Measurements from ENCODE around the gene SERINC4.
"Not testable (repeated sequence)": the region's sequence is repeated elsewhere in the genome, so short reads cannot be mapped to it uniquely, and the experiment has no call there.

The SERINC4 gene

DNA sequence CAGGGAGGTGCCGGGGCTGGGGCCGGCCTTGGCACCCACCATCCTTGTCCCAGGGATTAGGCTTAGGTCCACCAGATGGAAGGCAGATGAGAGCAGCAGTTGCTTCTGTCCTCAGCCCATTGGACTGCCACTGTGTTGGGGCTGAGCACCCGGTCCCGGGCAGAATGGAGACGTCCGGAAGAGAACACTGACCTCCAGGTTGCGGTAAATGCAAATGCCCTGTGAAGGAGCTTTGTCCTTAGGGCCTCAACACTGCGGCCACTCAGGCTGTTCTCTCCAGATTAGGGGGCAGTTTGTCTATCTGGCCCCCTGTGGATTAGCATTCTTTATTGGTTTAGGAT lies at the start of gene SERINC4:
TSS of gene SERINC4 (minus strand) at position 276 of the 341 bp plus-strand sequence. CDS start at position 42, 234 bp downstream.
- no peak for DNase-seq

DNA sequence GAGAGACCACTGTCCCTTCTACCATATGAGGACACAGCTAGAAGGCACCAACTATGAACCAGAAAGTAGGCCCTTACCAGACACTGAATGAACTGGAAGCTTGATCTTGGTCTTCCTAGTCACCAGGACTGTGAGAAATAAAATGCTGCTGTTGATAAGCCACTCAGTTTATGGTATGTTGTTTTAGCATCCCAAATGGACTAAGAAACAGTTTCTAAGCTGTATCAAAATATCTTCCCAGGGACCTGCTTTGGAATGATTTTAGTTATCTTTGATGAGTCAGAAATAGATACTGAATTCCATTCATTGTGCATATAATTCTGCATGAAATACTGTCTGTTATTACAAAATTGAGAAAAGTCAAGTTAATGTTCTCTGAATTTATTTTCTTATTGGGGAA lies 45.4 kb upstream of the SERINC4 start:
- DNase-seq, result no peak

DNA sequence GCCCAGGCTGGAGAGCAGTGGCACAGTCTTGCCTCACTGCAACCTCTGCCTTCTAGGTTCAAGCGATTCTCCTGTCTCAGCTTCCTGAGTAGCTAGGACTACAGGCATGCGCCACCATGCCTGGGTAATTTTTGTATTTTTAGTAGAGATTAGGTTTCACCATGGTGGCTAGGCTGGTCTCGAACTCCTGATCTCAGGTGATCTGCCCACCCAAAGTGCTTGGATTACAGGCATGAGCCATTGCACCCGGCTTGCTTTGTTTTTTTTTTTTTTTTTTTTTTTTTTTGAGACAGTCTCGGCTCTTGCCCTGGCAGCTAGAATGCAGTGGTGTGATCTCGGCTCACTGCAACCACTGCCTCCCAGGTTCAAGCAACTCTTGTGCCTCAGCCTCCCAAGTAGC lies 32.5 kb upstream of the SERINC4 start:
- not testable (repeated sequence) for DNase-seq

DNA sequence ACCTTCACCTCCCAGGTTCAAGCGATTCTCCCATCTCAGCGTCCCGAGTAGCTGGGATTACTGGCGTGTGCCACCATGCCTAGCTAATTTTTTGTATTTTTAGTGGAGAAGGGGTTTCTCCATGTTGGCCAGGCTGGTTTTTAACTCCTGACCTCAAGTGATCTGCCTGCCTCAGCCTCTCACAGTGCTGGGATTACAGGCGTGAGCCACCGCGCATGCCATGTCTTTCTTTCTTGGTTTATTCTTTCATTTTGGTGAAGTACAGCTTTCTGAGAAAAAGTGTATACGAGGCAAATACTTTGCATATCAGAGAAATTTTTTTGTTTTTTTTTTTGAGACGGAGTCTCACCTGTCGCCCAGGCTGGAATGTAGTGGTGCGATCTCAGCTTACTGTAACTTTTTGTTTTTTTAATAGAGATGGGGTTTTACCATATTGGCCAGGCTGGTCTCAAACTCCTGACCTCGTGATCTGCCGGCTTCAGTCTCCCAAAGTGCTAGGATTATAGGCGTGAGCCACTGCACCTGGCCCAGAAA lies 31.6 kb upstream of the SERINC4 start:
- DNase-seq, result not testable (repeated sequence)

DNA sequence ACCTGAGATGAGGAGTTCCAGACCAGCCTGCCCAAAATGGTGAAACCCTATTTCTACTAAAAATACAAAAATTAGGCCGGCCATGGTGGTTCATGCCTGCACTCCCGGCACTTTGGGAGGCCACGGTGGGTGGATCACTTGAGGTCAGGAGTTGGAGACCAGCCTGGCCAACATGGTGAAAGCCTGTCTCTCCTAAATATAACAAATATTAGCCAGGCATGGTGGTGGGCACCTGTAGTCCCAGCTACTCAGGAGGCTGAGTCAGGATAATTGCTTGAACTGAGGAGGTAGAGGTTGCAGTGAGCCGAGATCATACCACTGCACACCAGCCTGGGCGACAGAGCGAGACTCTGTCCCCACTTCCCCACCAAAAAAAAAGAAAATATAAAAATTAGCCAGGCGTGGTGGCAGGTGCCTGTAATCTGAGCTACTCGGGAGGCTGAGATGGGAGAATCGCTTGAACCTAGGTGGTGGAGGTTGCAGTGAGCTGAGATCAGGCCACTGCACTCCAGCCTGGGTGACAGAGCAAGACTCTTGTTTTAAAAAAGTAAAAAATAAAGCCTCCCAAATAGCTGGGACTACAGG lies 30.8 kb upstream of the SERINC4 start:
- not testable (repeated sequence) for DNase-seq

DNA sequence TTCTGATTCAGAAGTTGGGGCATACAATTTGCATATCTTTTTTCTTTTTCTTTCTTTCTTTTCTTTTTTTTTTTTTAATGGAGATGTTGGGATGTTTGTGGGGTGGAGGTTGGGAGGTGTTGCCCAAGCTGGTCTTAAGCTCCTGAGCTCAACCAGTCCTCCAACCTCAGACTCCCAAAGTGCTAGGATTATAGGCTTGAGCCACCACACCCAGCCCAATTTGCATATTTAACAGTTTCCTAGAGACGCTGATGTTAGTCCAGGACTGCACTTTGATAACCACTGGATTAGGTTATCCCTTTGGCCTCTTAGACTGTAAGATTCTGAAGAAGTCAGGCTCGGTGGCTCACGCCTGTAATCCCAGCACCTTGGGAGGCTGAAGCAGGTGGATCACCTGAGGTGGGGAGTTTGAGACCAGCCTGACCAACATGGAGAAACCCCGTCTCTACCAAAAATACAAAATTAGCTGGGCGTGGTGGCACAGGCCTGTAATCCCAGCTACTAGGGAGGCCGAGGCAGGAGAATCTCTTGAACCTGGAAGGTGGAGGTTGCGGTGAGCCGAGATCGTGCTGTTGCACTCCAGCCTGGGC lies 30.0 kb upstream of the SERINC4 start:
- not testable (repeated sequence) for DNase-seq

GRCh38 chr15:43828061-43828657 lies 28.1 kb upstream of the SERINC4 start:
- no peak for DNase-seq

GRCh38 chr15:43826508-43827341 lies 26.7 kb upstream of the SERINC4 start, which contains the start of gene WDR76:
Gene WDR76, plus strand, starts transcription at chr15:43827002. Its CDS starts 31 bp downstream, at chr15:43827033.
- peak; percentile 53 for DNase-seq

DNA sequence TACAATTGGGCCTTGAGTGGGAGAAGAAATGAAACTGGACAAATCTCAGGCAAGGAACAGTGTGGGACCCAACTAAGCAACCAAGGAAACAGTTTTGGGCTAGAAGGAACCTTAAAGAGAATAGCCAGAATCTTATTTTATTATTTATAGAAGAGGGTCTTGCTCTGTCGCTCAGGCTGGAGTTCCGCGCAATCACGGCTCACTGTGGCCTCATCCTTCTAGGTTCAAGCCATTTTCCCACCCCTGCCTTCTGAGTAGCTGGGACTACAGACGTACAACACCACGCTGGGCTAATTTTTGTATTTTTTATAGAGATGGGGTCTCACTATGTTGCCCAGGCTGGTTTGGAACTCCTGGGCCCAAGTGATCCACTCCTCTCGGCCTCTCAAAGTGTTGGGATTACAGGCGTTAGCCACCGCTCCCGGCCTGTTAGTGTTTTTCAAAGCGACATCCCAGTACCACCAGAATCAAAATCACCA lies 26.0 kb upstream of the SERINC4 start:
- DNase-seq, result no peak

- not testable (repeated sequence) for DNase-seq
Measured at GRCh38 chr15:43825305-43825704, 25.3 kb upstream of the SERINC4 start.

DNA sequence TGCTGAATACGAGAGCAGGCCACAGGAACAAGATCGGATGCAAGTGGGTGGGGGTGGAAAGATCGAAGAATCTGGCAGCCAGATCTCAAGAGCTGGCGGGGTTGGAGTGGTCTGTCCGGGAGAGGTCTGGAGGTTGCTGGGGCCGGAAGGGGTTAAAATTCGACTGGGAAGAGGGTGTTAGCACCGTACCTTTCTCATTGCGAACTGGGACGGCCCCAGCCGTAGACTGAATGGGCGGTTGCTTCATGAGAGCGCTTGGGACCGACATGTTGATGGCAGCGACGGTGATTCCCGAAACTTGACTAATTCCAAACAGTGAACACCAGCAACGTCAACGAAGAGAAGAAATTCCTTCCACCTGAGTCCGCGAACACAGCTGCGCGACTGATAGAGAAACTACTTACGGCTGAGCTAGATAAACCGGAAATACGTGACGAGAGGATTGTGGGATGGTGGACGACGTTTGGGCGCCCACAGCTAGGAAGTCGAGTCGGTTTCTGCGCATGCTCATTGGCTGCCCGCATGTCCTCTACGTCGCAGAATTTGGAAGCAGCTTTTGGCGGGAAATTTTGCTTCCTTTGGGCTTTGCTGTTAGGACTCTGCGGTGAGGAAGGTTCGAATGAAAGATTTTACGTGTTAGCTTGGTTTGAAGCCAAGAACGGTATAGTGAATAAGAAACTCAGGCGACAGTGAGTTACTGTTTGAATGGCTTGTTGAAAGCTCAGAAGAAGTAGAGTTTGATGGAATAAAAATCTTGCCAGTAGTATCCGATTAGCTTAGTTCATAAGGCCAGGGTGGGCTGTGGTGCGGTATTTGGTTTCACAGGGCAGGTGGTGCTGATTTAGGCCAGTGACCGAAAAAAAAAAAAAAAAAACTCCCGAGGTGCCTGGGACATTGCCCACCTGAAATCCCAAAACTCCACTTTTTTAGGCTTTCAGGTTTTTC lies 24.6 kb upstream of the SERINC4 start, which contains the start of gene MFAP1:
TSS of gene MFAP1 (minus strand) at position 389 of the 945 bp plus-strand sequence. CDS start at position 268, 121 bp downstream.
- DNase-seq, result peak; percentile 84

DNA sequence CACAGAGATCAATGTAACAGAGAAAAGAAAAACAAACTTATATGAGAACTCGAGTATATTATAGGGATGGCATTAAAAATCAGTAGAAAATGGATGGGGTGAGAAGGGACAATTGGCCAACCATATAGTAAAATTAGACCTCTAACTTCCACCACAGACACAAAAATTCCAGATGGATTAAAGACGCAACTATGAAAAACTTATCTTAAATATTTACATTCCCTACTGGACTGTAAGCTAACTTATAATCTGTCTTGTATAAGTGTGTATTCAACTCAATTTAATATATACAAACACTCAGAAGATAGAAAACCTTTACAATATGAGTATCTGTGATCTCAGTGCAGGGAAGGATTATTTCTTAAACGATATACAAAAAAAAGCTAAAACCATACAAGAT lies 21.5 kb upstream of the SERINC4 start:
- no peak for DNase-seq

GRCh38 chr15:43815064-43815463 lies 15.0 kb upstream of the SERINC4 start:
- DNase-seq, result not testable (repeated sequence)

GRCh38 chr15:43808960-43809678 lies 9.1 kb upstream of the SERINC4 start:
- no peak for DNase-seq

GRCh38 chr15:43808435-43808950 lies 8.5 kb upstream of the SERINC4 start:
- DNase-seq, result no peak

DNA sequence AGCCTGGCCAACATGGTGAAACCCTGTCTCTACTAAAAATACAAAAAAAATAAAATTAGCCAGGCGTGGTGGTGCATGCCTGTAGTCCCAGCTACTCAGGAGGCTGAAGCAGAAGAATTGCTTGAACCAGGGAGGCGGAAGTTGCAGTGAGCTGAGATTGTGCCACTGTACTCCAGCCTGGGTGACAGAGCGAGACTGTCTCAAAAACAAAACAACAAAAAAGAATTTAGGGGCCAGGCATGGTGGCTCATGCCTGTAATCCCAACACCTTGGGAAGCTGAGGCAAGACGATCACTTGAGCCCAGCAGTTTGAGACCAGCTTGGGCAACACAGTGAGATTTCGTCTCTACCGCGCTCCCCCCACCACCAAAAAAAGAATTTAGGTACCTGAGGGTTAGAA lies 2.7 kb upstream of the SERINC4 start:
- not testable (repeated sequence) for DNase-seq

GRCh38 chr15:43800286-43801141 lies 494 bp upstream of the SERINC4 start, which contains the start of gene HYPK:
Gene HYPK, plus strand, starts transcription at chr15:43800599. Its CDS starts 24 bp downstream, at chr15:43800623.
- DNase-seq, result peak; percentile 54

DNA sequence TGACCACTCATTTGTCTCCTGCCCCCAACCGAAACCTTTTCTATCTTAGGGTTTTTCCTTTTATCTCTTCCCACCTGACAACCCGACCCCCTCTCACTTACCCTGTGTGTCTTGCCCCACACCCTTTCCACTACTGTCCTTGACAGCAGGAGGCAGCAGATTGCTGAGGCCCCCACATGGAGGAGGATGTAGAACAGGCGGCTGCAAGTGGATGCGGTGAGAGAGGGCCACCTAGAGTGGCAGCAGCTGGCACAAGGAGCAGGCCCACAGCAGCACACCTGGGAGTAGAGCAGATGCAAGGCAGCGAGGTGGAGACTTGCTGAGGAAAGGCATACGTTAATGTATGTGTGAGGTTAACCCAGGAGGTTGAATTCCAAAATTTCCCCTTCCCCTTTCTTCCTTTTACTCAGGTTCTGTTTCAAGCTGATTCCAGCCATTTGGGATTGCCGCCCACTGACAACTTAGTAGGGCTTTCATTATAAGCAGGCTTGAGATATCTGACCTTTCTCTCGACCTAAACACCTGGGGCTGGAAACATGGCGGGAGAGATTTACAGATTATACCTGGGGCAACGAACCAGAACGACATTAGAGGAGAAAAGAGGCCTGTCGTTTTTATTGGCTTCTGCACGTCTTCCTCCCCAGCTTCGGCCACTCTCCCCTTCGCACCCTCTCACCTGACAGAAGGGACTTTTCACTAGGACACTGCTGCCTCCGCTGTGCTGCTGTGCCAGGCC lies 643 bp downstream of the SERINC4 start:
- no peak for DNase-seq

- no peak for DNase-seq
Measured at GRCh38 chr15:43796566-43796965, 3.5 kb downstream of the SERINC4 start.

Measured in NCI-H2029 (cell line).